WTC11 (cell line): ENCODE data around the gene TNIP2. TPM values are rescaled to one million over a fixed set of nuclear protein-coding genes. Genes with fewer than 3 reads are reported as not detected.

Source experiments
- ATAC-seq: fragments of 200-7000 bp; cut with Tn5 transposase; 2 replicates; pipeline ENCODE4 v1.10.0; 2021; ENCODE audit warnings: mild to moderate bottlenecking, moderate library complexity
- CTCF ChIA-PET: fragments of 300-600 bp; sonication (Branson Sonifier 250); formaldehyde crosslinking; loops from one replicate; lab custom pipeline; 2021; ENCODE audit warnings: antibody characterized with exemption; lab: Charles Lee
- POLR2A ChIA-PET: fragments of 350-600 bp; sonication (Branson Sonifier 250); formaldehyde crosslinking; loops from one replicate; lab custom pipeline; 2021; ENCODE audit warnings: antibody characterized with exemption; lab: Charles Lee
- DNase-seq: peaks from one replicate; pipeline ENCODE4 v3.0.0; 2021; ENCODE audit warnings: low spot score
- H3K27ac Mint-ChIP-seq: 2 replicates; pipeline ENCODE4 v1.8.0; 2021; ENCODE audit warnings: mixed read lengths
- H3K27me3 Mint-ChIP-seq: 2 replicates; pipeline ENCODE4 v1.8.0; 2021; ENCODE audit warnings: low read depth, mild to moderate bottlenecking, moderate library complexity, mixed read lengths
- H3K36me3 Mint-ChIP-seq: 2 replicates; pipeline ENCODE4 v1.8.0; 2021; ENCODE audit warnings: mixed read lengths
- H3K4me1 Mint-ChIP-seq: 2 replicates; pipeline ENCODE4 v1.8.0; 2022; ENCODE audit warnings: mixed read lengths
- H3K4me3 Mint-ChIP-seq: 2 replicates; pipeline ENCODE4 v1.8.0; 2021; ENCODE audit warnings: mild to moderate bottlenecking, moderate library complexity, mixed read lengths
- H3K9me3 Mint-ChIP-seq: 2 replicates; pipeline ENCODE4 v1.8.0; 2021; ENCODE audit warnings: mixed read lengths
- ARID4B ChIP-seq: sonication (generic); formaldehyde crosslinking; IDR thresholded peaks from 2 replicates; pipeline ENCODE4 v1.8.0; 2023; ENCODE audit warnings: missing genetic modification reagents, mild to moderate bottlenecking, borderline replicate concordance
- E2F4 ChIP-seq: sonication (generic); formaldehyde crosslinking; IDR thresholded peaks from 2 replicates; pipeline ENCODE4 v1.8.1; 2022; ENCODE audit warnings: low read depth, mild to moderate bottlenecking, moderate library complexity, missing genetic modification reagents, borderline replicate concordance
- KAT7 ChIP-seq: sonication (generic); formaldehyde crosslinking; IDR thresholded peaks from 2 replicates; pipeline ENCODE4 v1.8.1; 2023; ENCODE audit warnings: missing genetic modification reagents, mild to moderate bottlenecking, borderline replicate concordance
- MYBL2 ChIP-seq: sonication (generic); formaldehyde crosslinking; IDR thresholded peaks from 2 replicates; pipeline ENCODE4 v1.8.1; 2023; ENCODE audit warnings: mild to moderate bottlenecking, moderate library complexity, missing genetic modification reagents
- NFE2L1 ChIP-seq: sonication (generic); formaldehyde crosslinking; IDR thresholded peaks from 2 replicates; pipeline ENCODE4 v1.8.1; 2023; ENCODE audit warnings: missing genetic modification reagents
- NR2C2 ChIP-seq: sonication (generic); formaldehyde crosslinking; IDR thresholded peaks from 2 replicates; pipeline ENCODE4 v1.8.0; 2022; ENCODE audit warnings: mild to moderate bottlenecking, missing genetic modification reagents
- SMAD3 ChIP-seq: sonication (generic); formaldehyde crosslinking; IDR thresholded peaks from 2 replicates; pipeline ENCODE4 v1.8.0; 2022; ENCODE audit warnings: missing genetic modification reagents, mild to moderate bottlenecking, borderline replicate concordance
- SMAD4 ChIP-seq: sonication (generic); formaldehyde crosslinking; IDR thresholded peaks from 2 replicates; pipeline ENCODE4 v1.8.0; 2022; ENCODE audit warnings: mild to moderate bottlenecking, missing genetic modification reagents
- TP53 ChIP-seq: sonication (generic); formaldehyde crosslinking; IDR thresholded peaks from 2 replicates; pipeline ENCODE4 v1.8.1; 2023; ENCODE audit warnings: mild to moderate bottlenecking, missing genetic modification reagents
- ZNF232 ChIP-seq: sonication (generic); formaldehyde crosslinking; IDR thresholded peaks from 2 replicates; pipeline ENCODE4 v1.8.0; 2022; ENCODE audit warnings: mild to moderate bottlenecking, missing genetic modification reagents
- ZNF425 ChIP-seq: fragments of 250-450 bp; sonication (Bioruptor Pico); conservative IDR thresholded peaks from 2 replicates; pipeline ENCODE4 v1.9.0; 2021; ENCODE audit warnings: mild to moderate bottlenecking
- total RNA-seq: library from RNA; stranded (reverse); gene quantifications from 3 replicates; pipeline ENCODE4 v1.2.3, GENCODE V29; 2021
- TF ChIP-seq, protein P1 (sequence below): sonication (generic); formaldehyde crosslinking; IDR thresholded peaks from 2 replicates; pipeline ENCODE4 v1.8.0; 2022; ENCODE audit warnings: mild to moderate bottlenecking, missing genetic modification reagents
- TF ChIP-seq, protein P2 (sequence below): sonication (generic); formaldehyde crosslinking; IDR thresholded peaks from 2 replicates; pipeline ENCODE4 v1.8.1; 2023; ENCODE audit warnings: mild to moderate bottlenecking, missing genetic modification reagents, moderate library complexity
- TF ChIP-seq, protein P3 (sequence below): sonication (generic); formaldehyde crosslinking; conservative IDR thresholded peaks from 2 replicates; pipeline ENCODE4 v1.8.1; 2022; ENCODE audit warnings: mild to moderate bottlenecking, missing genetic modification reagents
- TF ChIP-seq, protein P4 (sequence below): sonication (generic); formaldehyde crosslinking; IDR thresholded peaks from 2 replicates; pipeline ENCODE4 v1.8.0; 2023; ENCODE audit warnings: missing genetic modification reagents

Gene TNIP2
- total RNA-seq, 1 experiment from 2014 or later: 44.4 TPM

GRCh38 chr4:2803624-2804448 lies 47.7 kb upstream of the TNIP2 start:
- H3K27ac Mint-ChIP-seq: no peak overlapping the region

DNA sequence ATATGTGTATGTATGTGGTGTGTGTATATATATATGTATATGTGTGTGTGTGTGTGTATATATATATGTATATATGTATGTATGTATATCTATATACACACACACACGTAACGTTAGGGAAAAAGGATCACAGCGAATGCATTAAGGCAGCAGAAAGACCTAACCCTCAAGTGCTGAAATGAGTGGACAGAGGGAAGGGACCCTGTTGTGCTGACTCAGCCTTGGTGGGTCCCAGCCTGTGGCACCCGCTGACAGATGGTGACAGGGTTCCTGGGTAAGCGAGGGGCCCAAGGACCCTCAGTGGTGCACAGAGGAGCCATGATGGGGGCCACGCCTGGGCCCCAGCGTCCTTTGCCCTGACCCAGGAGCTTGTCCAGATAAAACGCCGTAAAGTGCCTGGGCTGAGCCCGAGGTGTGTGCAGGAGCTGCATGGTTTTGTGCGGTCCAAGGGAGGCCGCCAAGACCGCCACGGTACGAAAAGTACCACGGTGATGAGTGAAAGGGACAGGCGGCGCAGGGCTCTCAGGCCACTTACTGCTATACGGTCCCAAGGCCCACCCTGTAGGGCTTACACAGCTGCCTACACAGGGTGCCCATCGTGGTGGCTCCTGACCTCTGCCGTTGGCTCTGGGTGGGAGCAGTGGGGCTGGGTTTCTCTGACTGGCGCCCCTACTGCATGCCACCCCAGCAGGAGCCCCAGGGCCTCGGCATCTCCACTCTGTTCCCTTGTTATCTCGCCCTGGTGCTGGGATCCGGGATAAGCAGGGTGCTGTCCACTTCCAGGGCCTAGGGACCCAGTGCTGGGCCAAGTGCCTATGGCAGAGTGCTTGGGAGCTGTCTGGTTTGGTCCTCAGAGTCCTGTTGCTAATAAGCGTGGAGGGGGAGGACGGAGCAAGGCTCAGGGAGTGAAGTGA lies 46.7 kb upstream of the TNIP2 start:
- CTCF ChIA-PET: interaction anchor here (1.7 kb wide), 1 partner anchor 39 kb away, joined by 5 read pairs; no protein-coding TSS in a partner anchor
- ATAC-seq (no peak), DNase-seq (no peak)
- H3K4me1 Mint-ChIP-seq: peaks cover 18% of the 10 kb centered on the region
- H3K27ac Mint-ChIP-seq: no peak overlapping the region
- H3K36me3 Mint-ChIP-seq: no peaks in the 10 kb centered on the region
- TF ChIP-seq, protein P1, sequence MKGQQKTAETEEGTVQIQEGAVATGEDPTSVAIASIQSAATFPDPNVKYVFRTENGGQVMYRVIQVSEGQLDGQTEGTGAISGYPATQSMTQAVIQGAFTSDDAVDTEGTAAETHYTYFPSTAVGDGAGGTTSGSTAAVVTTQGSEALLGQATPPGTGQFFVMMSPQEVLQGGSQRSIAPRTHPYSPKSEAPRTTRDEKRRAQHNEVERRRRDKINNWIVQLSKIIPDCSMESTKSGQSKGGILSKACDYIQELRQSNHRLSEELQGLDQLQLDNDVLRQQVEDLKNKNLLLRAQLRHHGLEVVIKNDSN: no peak
- TF ChIP-seq SMAD3 (CRISPR knock-in tag) (no peak), SMAD4 (CRISPR knock-in tag) (no peak), ZNF425 (no peak), NR2C2 (CRISPR knock-in tag) (no peak)
- TF ChIP-seq, all 79 proteins: peak for 0
- no peaks in the 10 kb centered on the region for H3K9me3 Mint-ChIP-seq
- POLR2A ChIA-PET: no interaction called here
- no peak overlapping the region for H3K4me3 Mint-ChIP-seq
- no peaks in the 10 kb centered on the region; the same call in 1 of the 2 replicates for H3K27me3 Mint-ChIP-seq

More at GRCh38 chr4:2803624-2804448, 47.7 kb upstream of the TNIP2 start:
- POLR2A ChIA-PET: no interaction called here
- H3K4me1 Mint-ChIP-seq: peaks cover 10% of the 10 kb centered on the region
- H3K36me3 Mint-ChIP-seq: no peaks in the 10 kb centered on the region
- no peak for DNase-seq
- ATAC-seq: no peak
- no peaks in the 10 kb centered on the region; the same call in 1 of the 2 replicates for H3K27me3 Mint-ChIP-seq
- no peaks in the 10 kb centered on the region for H3K9me3 Mint-ChIP-seq
- H3K4me3 Mint-ChIP-seq: no peak overlapping the region
- TF ChIP-seq ZNF232 (CRISPR knock-in tag) (no peak), MYBL2 (CRISPR knock-in tag) (no peak), E2F4 (no peak), TP53 (CRISPR knock-in tag) (no peak), NFE2L1 (CRISPR knock-in tag) (no peak), KAT7 (CRISPR knock-in tag) (no peak), ARID4B (CRISPR knock-in tag) (no peak)
- TF ChIP-seq, protein P2, sequence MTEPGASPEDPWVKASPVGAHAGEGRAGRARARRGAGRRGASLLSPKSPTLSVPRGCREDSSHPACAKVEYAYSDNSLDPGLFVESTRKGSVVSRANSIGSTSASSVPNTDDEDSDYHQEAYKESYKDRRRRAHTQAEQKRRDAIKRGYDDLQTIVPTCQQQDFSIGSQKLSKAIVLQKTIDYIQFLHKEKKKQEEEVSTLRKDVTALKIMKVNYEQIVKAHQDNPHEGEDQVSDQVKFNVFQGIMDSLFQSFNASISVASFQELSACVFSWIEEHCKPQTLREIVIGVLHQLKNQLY (CRISPR knock-in tag): no peak
- TF ChIP-seq, protein P3, sequence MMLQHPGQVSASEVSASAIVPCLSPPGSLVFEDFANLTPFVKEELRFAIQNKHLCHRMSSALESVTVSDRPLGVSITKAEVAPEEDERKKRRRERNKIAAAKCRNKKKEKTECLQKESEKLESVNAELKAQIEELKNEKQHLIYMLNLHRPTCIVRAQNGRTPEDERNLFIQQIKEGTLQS (CRISPR knock-in tag): no peak
- TF ChIP-seq, protein P4, sequence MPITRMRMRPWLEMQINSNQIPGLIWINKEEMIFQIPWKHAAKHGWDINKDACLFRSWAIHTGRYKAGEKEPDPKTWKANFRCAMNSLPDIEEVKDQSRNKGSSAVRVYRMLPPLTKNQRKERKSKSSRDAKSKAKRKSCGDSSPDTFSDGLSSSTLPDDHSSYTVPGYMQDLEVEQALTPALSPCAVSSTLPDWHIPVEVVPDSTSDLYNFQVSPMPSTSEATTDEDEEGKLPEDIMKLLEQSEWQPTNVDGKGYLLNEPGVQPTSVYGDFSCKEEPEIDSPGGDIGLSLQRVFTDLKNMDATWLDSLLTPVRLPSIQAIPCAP: no peak
- TF ChIP-seq, all 79 proteins: peak for 0
- CTCF ChIA-PET: interaction anchor here (1.7 kb wide), 1 partner anchor 40 kb away, joined by 5 read pairs; no protein-coding TSS in a partner anchor
